Measurements from ENCODE around the gene MYO1E.

Gene MYO1E

GRCh38 chr15:59313641-59314332 is 58.9 kb downstream of the MYO1E start:
- DNase-seq, result no peak

DNA sequence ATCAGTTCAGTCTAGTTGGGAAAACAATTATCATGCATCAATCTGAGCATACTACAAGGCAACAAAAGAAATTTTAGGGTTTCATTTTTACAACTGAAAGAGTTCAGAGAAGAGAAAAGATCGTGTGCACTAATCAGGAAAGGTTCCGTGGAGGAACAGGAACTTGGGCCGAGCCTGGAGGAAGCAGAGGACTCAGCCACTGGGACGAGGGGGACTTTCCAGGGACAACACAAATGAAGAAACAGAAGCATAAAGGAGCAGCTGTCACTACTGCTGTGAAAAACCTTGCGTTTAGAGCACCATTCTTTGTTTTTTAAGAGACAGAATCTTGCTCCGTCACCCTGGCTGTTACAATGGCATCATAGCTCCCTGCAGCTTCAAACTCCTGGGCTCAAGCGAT is 60.5 kb downstream of the MYO1E start:
- DNase-seq, result no peak

DNA sequence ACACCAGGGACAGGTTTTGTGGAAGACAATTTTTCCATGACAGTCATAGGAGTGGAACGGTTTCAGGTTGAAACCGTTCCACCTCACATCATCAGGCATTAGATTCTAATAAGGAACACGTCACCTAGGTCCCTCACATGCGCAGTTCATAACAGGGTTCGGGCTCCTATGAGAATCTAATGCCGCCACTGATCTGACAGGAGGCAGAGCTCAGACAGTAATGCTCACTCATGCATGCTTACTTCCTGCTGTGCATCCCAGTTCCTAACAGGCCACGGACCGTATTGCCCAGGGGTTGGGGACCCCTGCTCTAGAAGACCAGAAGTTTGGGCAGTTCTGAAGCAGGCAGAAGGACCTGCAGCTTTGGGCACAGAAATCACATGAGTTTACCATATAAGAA is 61.5 kb downstream of the MYO1E start:
- no peak for DNase-seq

DNA sequence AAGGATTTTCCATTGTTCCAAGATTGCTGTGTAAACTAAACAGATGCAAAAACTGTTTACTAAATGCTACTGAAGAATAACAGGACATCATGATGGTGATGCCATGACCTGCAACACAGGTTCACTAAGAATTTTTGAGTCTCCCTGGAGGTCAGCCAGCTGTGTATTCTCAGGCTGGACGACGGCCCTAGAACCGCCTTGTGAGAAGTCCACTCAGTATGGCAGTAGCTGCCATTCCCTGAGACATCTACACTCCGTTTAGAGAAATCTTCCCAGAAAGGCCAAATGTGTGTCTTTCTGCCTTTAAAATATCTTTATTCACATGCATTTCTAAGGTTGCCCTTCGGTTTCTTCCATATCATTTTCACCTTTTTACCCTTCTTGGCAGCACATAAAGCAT is 63.3 kb downstream of the MYO1E start:
- DNase-seq, result no peak

DNA sequence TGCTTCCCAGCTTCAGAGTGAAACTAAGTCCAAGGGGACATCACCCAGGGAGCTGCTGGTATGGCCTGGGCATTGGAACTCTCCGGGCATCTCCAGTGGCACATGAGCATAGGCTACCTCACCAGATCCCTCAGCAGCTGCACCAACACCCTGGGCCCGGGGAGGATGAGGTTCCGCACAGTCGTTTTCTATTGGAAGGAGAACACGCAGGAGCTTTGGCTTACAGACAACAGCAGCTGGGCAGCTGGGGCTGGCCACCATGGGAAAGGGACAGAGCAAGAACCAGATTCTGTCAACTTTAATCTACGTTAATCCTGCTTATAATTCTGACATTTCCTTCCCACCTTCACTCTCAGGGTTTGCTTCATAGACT is 65.5 kb downstream of the MYO1E start:
- DNase-seq, result no peak

DNA sequence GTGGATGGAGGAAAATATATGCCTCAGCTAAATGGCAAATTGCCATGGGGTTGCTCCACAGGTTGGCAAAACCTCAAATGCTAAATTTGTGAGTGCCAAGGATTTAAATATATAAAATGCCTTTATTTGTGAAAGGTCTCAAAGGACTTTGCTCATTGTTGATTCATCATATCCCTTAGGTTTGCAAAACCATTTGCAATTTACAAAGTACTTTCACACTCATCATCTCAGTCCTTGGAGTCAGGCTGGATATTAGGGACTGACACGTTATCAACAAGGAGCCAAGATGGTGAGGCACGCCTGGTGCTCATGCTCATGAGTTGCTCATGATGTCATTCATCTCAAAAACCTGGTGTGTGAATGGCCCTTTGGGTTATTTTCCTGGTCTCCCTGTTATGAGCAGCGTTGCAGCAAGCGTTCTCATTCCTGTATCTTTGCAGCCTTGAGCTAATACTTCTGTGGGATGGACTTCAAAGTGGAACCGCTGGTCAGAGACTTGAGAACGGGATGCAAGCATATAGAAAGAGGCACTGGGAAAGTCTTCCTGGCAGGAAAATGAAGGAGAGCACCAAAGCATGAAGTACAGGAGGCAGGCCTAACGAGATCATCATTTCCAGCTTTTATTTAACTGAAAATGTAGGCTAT is 66.0 kb downstream of the MYO1E start:
- no peak for DNase-seq

GRCh38 chr15:59304807-59305206 is 67.9 kb downstream of the MYO1E start:
- DNase-seq, result no peak

- DNase-seq, result no peak
Observed at GRCh38 chr15:59304034-59304795, 68.5 kb downstream of the MYO1E start.

DNA sequence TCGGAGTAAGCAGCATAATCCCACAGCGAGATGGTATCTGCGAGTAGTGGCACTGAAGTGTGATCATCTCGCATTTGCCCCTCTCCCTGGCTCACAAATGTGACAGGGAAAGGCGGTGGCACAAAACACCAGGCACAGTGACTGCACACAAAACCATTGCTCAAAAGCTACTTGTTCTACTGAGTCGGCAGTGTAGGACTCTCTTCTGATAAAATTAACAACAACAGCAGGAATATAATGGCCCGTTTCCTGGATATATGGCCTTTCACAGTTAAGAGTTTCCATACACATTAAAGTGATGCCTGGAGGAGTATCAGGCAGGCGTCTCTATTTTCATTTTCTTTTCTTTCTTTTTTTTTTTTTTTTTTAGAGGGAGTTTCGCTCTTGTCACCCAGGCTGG is 69.0 kb downstream of the MYO1E start:
- DNase-seq, result no peak

DNA sequence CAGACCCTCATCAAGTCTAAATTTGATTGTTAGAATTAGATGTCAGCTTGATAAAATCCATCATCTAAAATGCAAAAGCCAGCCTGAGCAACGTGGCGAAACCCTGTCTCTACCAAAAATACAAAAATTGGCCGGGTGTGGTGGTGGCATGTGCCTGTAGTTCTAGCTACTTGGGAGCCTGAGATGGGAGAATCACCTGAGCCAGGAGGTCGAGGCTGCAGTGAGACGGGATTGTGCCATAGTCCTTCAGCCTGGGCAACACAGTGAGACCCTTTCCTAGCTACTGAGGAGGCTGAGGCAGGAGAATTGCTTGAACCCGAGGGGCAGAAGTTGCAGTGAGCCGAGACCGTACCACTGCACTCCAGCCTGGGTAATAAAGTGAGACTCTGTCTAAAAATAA is 69.5 kb downstream of the MYO1E start:
- no peak for DNase-seq

- no peak for DNase-seq
Observed at GRCh38 chr15:59301527-59301926, 71.1 kb downstream of the MYO1E start.

DNA sequence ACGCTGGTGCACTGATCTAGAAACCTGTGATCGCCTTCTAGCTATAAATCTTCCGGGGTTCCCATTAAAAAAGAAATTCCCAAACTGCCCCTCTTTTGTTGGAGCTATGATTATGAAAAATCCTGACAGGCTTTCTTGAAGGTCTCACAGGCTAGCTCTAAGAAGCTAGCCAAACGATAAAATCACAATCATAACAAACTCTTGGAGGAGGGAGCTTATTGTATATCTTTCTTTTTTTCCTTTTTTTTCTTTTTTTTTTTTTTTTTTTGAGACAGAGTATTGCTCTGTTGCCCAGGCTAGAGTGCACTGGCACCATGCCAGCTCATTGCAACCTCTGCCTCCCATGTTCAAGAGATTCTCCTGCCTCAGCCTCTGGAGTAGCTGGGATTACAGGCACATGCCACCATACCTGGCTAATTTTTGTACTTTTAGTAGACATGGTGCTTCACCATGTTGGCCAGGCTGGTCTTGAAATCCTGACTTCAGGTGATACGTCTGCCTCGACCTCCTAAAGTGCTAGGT is 72.0 kb downstream of the MYO1E start:
- DNase-seq, result no peak

- DNase-seq, result no peak
Observed at GRCh38 chr15:59299929-59300617, 72.6 kb downstream of the MYO1E start.

DNA sequence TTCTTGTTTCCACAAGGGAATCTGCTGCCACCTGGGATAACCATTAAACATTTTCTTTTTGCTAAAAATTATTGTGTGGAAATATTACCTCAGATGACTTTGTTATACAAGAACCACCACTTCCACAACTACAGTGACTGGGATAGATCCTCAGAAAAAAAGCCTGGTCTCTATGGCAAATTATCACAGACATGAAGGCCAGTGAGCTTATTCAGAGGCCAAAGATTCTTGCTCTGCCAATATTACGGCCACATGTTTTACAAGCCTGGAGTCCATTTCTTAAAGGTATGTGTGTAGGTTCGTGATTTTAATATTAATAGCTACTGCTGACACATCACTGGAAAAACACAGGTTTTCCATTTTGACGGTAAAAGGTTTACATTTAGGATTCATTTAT is 73.8 kb downstream of the MYO1E start:
- DNase-seq, result no peak

- no peak for DNase-seq
Observed at GRCh38 chr15:59298225-59298853, 74.3 kb downstream of the MYO1E start.

DNA sequence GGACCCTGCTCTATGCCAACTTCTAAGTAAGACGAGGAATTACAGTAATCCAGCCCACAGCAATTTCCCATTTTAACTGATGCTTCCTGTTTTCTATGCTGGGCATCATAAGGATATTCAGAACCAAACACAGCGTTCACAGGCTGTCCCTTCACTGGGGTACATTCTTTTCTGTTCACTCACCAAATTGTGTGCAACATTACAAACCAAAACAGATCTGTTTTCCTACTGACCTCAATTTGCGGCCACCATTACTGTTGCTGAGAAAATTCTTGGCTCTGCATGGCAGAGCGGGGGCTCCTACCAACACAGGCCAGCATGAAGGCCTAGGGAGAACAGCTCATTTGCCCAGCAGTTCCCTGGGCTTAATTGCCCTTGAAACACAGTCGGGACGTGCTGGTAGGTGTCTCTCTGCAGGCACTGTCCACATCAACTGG is 76.5 kb downstream of the MYO1E start:
- DNase-seq, result no peak

DNA sequence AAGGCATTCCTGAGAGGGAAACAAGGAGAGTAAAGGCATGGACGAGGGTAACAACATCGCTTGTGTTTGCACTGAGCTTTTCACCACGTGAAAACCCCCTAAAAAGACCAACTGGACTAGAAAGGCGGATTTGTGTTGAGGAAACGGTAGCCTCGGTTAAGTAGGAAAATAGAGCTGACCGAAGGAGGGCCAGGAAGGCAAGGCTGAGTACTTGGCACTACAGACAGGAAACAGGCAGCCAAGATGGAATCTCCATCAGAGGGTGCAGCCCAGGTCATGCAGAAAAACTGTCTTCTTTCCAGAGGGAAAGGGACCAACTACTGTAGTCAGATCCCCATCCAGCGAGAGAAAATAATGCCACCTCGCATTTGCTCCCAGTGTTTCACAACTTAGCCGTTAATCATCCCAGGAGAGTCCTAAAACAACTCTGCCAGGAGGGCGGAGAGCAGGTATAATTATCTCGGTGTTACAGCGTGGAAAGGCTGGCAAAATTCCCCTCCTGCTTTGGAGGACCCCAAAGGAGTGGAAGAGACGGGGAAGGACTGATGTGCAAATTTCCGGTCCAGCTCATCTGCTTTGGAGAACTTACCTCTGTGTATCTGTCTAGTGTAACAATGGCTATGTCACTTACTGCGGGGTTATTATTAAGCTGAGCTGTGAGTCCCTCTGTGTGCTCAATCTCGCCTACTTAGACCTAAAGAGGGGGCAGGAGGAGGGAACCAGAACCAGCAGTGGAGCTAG is 77.2 kb downstream of the MYO1E start:
- no peak for DNase-seq

- no peak for DNase-seq
Observed at GRCh38 chr15:59294574-59295260, 78.0 kb downstream of the MYO1E start.

GRCh38 chr15:59292442-59293151 is 80.1 kb downstream of the MYO1E start:
- no peak for DNase-seq

GRCh38 chr15:59291213-59291549 is 81.5 kb downstream of the MYO1E start:
- DNase-seq, result no peak

All from activated gamma-delta T cell (primary cell).